ENCODE measurements around the gene NPHS2.
"Not testable (repeated sequence)": the region's sequence is repeated elsewhere in the genome, so short reads cannot be mapped to it uniquely, and the experiment has no call there.

NPHS2 gene

GRCh38 chr1:179545321-179545720 lies 30.4 kb downstream of the NPHS2 start:
- no peak for DNase-seq

GRCh38 chr1:179541774-179542173 lies 34.0 kb downstream of the NPHS2 start:
- DNase-seq: no peak

GRCh38 chr1:179530352-179530751 lies 45.4 kb downstream of the NPHS2 start:
- no peak for DNase-seq

DNA sequence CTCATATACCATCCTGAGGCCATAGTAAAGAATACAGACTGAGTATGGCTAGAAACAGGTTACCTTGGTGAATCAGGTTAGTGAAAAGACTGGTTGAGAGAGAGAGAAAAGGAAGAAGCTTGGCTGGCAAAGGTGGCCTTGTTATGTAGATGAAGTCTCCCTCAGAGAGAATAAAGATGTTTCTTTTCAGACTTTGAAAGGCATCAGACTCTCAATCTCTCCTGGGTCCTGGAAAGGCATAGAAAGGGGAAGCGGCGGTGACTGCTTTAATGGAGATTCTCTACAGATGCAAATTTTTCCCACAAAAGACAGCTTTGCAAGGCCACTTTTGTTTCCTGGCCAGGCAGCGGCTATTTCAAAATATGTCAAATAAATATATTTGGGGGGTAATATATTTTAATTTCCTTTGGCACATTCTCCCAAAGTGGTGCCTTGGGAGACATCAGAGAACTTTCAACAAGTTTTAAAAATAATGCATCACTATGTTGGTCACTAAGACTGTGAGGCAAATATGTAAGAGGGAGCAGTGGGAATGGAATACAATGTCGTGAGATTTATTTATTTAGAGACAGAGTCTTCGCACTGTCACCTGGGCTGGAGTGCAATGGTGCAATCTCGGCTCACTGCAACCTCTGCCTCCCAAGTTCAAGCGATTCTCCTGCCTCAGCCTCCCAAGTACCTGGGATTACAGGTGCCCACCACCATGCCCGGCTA lies 46.1 kb downstream of the NPHS2 start:
- DNase-seq: no peak

GRCh38 chr1:179518544-179518943 lies 57.2 kb downstream of the NPHS2 start:
- DNase-seq: not testable (repeated sequence)

GRCh38 chr1:179516976-179517705 lies 58.6 kb downstream of the NPHS2 start:
- DNase-seq: no peak

- no peak for DNase-seq
These were observed 65.7 kb downstream of the NPHS2 start for GRCh38 chr1:179510038-179510437.

- DNase-seq: no peak
These were observed 66.4 kb downstream of the NPHS2 start for GRCh38 chr1:179509384-179509783.

- DNase-seq: no peak
These were observed 69.5 kb downstream of the NPHS2 start for GRCh38 chr1:179506199-179506598.
